HEK293T (cell line): ENCODE data around the gene TCERG1L.

ENCODE experiments used
- ARNT ChIP-seq: fragments of 450-650 bp; IDR thresholded peaks from 2 replicates; pipeline ENCODE4 v1.6.1; 2017; ENCODE audit warnings: mild to moderate bottlenecking
- BHLHE40 ChIP-seq: fragments of 450-650 bp; IDR thresholded peaks from 2 replicates; pipeline ENCODE4 v1.6.1; 2016; ENCODE audit warnings: mild to moderate bottlenecking, moderate library complexity, borderline replicate concordance
- CTBP1 ChIP-seq: fragments of 450-650 bp; IDR thresholded peaks from 2 replicates; pipeline ENCODE4 v1.6.1; 2016; ENCODE audit warnings: borderline replicate concordance
- ELF4 ChIP-seq: fragments of 450-650 bp; IDR thresholded peaks from 2 replicates; pipeline ENCODE4 v1.6.1; 2017; ENCODE audit warnings: antibody characterized with exemption
- FOXA1 ChIP-seq: fragments of 450-650 bp; IDR thresholded peaks from 2 replicates; pipeline ENCODE4 v1.6.1; 2016; ENCODE audit warnings: mild to moderate bottlenecking
- FOXK2 ChIP-seq: fragments of 450-650 bp; IDR thresholded peaks from 2 replicates; pipeline ENCODE4 v1.6.1; 2016; ENCODE audit warnings: mild to moderate bottlenecking
- FOXM1 ChIP-seq: fragments of 450-650 bp; IDR thresholded peaks from 2 replicates; pipeline ENCODE4 v1.6.1; 2017; ENCODE audit warnings: mild to moderate bottlenecking, borderline replicate concordance
- HDGF ChIP-seq: fragments of 450-650 bp; IDR thresholded peaks from 2 replicates; pipeline ENCODE4 v1.6.1; 2017; ENCODE audit warnings: antibody characterized with exemption, borderline replicate concordance
- L3MBTL2 ChIP-seq: fragments of 450-650 bp; conservative IDR thresholded peaks from 2 replicates; pipeline ENCODE4 v1.6.1; 2016; ENCODE audit warnings: mild to moderate bottlenecking
- NFRKB ChIP-seq: fragments of 450-650 bp; IDR thresholded peaks from 2 replicates; pipeline ENCODE4 v1.6.1; 2016; ENCODE audit warnings: mild to moderate bottlenecking, moderate library complexity
- SP1 ChIP-seq: fragments of 450-650 bp; IDR thresholded peaks from 2 replicates; pipeline ENCODE4 v1.6.1; 2017
- SUZ12 ChIP-seq: fragments of 450-650 bp; IDR thresholded peaks from 2 replicates; pipeline ENCODE4 v1.6.1; 2016; ENCODE audit warnings: mild to moderate bottlenecking
- TARDBP ChIP-seq: fragments of 450-650 bp; IDR thresholded peaks from 2 replicates; pipeline ENCODE4 v1.6.1; 2016
- ZNF384 ChIP-seq: fragments of 450-650 bp; IDR thresholded peaks from 2 replicates; pipeline ENCODE4 v1.6.1; 2016

- TF ChIP-seq FOXA1: no peak
- no peak for TF ChIP-seq SP1
- no peak for TF ChIP-seq SUZ12
- TF ChIP-seq FOXM1: no peak
- TF ChIP-seq TARDBP: no peak
- TF ChIP-seq BHLHE40: no peak
- no peak for TF ChIP-seq ARNT
- TF ChIP-seq HDGF: no peak
- no peak for TF ChIP-seq FOXK2
- TF ChIP-seq CTBP1: no peak
- no peak for TF ChIP-seq ZNF384
- no peak for TF ChIP-seq ELF4
- no peak for TF ChIP-seq NFRKB
- TF ChIP-seq L3MBTL2: no peak
Measured at GRCh38 chr10:131131726-131132591, 179.6 kb downstream of the TCERG1L start.
